Astrocyte of the hippocampus (primary cell): ENCODE measurements around the gene PUS3.
"Not testable (repeated sequence)": the region's sequence is repeated elsewhere in the genome, so short reads cannot be mapped to it uniquely, and the experiment has no call there.

Experiments used
- DNase-seq: peaks from one replicate; pipeline ENCODE4 v3.0.0; 2011; ENCODE audit warnings: low read depth, low spot score

The PUS3 gene

GRCh38 chr11:125869521-125869920 is 33.5 kb downstream of the PUS3 start:
- peak; percentile 5 for DNase-seq

DNA sequence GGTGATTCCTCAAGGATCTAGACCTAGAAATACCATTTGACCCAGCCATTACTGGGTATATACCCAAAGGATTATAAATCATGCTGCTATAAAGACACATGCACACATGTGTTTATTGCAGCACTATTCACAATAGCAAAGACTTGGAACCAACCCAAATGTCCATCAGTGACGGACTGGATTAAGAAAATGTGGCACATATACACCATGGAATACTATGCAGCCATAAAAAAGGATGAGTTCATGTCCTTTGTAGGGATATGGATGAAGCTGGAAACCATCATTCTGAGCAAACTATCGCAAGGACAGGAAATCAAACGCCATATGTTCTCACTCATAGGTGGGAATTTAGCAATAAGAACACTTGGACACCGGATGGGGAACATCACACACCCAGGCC is 37.7 kb downstream of the PUS3 start:
- not testable (repeated sequence) for DNase-seq

- DNase-seq = not testable (repeated sequence)
These were observed 40.2 kb downstream of the PUS3 start for GRCh38 chr11:125862786-125863185.

DNA sequence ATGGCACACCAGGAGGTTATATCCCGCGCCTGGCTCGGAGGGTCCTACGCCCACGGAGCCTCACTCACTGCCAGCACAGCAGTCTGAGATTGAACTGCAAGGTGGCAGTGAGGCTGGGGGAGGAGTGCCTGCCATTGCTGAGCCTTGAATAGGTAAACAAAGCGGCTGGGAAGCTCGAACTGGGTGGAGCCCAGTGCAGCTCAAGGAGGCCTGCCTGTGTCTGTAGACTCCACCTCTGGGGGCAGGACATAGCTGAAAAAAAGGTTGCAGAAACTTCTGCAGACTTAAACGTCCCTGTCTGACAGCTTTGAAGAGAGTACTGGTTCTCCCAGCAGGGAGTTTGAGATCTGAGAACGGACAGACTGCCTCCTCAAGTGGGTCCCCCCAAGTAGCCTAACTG is 45.3 kb downstream of the PUS3 start:
- not testable (repeated sequence) for DNase-seq

DNA sequence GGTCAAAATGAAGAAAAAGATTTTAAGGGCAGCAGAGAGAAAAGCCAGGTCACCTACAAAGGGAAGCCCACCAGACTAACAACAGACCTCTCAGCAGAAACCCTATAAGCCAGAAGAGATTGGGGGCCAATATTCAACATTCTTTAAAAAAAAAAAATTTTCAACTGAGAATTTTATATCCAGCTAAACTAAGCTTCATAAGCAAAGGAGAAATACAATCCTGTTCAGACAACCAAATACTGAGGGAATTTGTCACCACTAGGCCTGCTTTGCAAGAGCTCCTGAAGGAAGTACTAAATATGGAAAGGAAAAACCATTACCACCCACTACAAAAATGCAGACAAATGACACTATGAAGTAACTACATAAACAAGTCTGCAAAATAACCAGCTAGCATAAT is 56.8 kb downstream of the PUS3 start:
- DNase-seq = no peak
